HS-5 (cell line): ENCODE data around the gene RAB31.
"Not testable (repeated sequence)": the region's sequence is repeated elsewhere in the genome, so short reads cannot be mapped to it uniquely, and the experiment has no call there.

Source experiments
- DNase-seq: peaks from one replicate; pipeline ENCODE4 v3.0.0-alpha.2; 2012; ENCODE audit warnings: low read depth

The RAB31 gene

DNA sequence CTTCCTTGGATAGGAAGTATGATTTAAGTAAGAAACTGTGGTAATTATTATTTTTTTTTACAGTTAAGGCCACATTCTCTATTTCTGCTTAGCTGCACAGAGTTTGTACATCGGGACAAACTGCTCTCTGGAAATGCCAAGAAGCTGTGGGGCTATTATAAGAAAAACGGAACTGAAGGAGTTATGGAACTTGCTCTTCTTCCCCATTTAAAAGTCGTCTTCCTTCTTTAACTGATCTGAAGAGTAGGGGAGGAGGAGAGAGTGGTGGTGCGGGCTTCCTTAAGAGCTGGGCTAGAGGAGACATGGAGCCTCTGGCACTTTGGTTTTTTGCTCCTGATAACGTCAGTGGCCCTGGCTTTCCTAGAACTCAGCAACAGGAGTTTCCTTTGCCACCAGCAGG, 54.4 kb downstream of the RAB31 start:
- DNase-seq = no peak

DNA sequence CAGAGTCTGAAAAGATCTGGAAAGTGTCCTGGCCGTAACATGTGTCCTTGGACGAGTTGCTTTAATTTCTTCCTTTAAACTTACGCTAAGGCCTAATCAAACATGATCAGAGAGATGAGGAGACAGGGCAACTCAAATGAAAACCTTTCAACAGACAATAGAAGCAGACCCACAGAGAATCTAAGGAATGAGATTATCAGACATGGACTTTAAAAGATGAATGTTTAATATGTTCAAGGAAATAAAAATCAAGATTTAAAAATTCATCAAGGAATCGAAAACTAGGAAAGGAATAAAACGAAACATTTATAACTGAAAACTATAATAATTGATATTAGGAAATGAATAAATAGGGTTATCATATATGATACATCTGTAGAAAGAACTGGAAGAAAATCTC, 55.1 kb downstream of the RAB31 start:
- DNase-seq = no peak

DNA sequence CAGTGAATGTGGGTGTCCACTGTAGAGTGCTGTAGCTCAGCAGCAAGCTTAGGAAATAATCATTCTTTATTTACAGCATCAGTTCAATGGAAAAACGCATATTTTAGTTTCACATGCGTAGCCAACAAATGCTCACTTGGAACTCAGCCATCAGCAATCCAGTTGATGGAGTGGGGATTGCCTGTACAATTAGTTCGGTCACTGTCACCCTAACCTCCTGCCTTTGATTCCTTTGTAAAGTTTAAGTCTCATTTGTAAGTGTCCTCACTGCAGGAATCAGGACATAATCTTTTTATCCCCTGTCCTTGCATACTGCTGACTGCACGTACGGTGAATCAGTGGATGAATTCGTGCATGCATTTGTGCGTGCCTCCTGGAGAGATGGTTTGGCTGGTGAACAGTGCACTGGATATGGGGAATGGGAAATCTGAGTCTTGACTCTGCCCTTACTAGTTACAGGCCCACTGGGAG, 55.9 kb downstream of the RAB31 start:
- no peak for DNase-seq

DNA sequence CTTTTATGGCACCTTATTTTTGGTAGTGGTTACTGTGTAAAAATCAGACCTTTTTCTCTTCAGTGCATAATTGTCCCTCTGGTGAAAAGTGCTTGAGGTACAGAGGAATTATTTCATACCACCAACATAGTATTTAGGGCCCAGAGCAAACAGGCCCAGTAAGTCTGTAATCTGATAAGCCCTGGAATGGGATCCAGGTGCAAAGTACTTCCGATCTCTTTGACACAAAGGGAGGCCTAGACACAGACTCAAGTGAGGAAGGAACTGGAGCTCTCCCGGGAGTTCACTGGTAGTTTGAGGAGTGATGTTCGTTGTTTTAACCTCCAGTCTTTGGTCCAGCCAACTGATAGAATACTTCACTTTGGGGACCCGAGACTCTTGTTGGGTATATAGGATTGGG, 57.4 kb downstream of the RAB31 start:
- DNase-seq = no peak

GRCh38 chr18:9766076-9766481, 58.0 kb downstream of the RAB31 start:
- DNase-seq = no peak

DNA sequence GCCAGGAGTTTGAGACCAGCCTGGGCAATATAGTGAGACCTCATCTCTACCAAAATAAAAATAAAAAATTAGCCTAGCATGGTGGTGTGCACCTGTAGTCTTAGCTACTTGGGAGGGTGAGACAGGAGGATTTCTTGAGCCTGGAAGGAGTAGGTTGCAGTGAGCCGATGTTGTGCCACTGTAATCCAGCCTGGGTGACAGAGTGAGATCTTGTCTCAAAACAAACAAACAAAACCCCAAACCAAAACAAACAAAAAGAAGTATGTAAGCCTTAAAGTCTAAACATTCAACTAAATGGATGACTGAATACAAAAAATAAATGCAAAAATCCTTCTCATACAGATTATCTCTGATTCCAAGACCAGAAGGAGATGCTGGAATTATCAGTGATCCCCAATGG, 58.6 kb downstream of the RAB31 start:
- DNase-seq = no peak

DNA sequence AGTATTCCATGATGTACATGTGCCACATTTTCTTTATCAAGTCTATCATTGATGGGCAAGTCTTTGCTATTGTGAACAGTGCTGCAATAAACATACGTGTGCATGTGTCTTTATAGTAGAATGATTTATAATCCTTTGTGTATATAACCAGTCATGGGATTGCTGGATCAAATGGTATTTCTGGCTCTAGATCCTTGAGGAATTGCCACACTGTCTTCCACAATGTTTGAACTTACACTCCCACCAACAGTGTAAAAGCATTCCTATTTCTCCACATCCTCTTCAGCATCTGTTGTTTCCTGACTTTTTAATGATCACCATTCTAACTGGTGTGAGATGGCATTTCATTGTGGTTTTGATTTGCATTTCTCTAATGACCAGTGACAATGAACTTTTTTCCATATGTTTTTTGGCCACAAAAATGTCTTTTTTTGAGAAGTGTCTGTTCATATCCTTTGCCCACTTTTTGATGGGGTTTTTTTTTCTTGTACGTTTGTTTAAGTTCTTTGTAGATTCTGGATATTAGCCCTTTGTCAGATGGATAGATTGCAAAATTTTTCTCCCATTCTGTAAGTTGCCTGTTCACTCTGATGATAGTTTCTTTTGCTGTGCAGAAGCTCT, 60.1 kb downstream of the RAB31 start:
- DNase-seq = not testable (repeated sequence)

DNA sequence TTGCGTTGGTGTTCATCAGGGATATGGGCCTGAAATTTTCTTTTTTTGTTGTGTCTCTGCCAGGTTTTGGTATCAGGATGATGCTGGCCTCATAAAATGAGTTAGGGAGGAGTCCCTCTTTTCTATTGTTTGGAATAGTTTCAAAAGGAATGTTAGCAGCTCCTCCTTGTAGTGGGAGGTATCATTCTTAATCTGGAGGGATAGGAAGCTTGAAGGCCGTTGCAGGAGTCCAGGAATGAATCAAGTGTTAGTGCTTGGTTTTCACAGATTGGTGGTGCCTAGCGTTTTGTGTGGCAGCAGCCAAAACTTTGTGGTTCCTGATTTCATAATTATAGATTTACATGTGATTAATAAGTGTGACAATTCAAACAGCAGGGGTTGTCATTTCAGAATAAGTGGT, 62.0 kb downstream of the RAB31 start:
- not testable (repeated sequence) for DNase-seq

DNA sequence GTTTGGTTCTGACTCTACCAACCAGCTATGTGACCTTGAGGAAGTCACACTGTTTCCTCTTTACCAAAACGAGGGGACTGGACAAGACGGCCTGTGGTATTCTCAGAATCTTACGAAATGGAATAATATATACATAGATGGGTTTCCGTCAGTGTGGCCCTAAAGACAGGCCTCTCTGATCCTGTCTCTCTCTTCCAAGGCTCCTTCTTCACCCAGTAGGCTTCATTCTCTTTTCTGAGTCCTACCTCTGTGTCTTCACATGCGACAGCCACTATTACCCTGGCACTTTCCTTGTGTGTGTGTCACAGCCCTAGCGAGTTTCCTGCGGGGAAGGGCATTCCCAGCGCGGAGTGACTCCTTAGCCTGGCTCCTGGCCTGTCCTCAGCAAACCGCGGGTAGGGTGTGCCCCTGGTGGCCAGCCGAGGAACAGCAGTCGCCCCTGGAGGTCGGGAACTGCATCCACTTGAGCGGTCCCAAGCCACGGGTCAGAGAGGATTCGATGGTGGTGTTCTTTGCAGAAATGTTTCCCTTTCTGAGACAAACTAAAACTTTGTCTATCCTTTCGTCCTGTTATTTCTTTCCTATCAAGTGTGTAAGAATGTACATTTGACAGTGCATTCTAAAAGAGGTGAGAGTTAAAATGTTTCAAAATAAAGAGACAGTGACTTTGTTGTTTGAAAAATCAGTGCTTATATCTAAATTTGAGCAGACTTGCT, 63.3 kb downstream of the RAB31 start:
- DNase-seq = no peak

DNA sequence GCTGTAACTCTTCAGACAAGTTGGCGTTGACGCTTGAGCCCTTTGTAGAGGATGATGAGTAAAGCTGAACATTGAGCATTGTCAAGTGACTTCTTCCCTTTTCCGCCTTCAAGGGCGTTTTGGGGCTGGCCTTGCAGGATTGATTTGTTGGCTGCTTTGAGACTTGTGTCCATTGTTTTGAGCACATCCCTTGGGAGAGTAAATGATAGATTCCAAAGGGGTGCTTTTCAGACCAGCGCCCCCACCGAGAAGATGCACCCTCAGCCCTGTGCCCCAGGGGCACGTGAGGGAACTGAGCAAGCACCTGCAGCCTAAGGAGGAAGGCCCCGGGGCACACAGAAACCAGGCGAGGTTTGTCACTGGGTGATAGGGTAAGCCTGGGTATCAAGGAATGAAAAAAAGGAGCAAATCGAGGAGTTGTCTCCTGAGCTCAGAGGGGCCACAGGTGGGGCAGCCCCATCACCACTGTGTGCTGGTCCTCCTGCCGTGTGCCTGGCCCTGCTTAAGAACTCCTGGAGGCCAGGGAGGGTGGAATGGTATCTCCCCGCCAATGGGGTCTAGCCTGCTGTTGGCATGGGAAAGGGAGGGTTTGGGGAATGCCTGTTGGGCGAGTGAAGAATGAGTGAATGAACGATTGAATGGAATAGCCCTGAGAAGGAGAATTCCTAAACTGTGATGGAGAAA, 64.0 kb downstream of the RAB31 start:
- no peak for DNase-seq

DNA sequence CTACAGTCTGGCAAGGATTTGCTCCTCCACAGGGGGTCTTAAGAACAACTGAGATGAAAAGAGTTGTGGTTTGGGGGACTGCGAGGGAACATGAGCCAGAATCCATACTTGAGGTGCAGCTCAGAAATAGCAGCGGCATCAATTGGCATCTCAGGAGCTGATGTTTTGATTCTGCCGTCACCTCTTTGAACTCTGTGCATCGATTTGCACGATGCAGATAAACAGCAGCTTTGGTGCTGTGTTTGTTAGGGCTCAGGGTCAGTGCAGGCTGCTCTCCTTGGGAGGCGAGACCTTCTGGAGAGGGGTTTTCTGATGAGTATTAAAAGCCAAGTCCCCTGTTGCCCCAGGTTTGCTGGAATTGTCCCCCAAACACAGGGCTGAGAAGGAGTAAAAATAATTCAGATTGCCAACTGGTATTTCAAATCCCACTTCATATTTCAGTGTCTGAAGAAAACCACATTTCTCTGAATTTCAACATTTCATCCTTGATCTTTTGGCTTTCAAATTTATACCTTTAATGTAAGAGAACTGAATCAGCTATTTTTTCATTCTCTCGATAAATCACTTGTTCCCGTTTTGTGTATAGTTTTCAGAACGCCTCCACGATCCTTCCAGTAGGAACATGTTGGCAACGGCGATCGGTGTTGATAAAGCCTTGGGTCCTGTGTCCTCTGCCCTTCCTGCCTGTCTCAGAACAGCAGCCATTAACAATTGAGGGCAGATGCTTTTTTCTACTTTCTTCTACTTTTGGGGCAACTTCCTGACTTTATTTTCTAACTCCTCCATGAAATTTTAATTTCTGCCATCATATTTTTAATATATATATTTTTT, 65.0 kb downstream of the RAB31 start:
- no peak for DNase-seq

- no peak for DNase-seq
Observed at GRCh38 chr18:9774150-9774549, 66.0 kb downstream of the RAB31 start.

DNA sequence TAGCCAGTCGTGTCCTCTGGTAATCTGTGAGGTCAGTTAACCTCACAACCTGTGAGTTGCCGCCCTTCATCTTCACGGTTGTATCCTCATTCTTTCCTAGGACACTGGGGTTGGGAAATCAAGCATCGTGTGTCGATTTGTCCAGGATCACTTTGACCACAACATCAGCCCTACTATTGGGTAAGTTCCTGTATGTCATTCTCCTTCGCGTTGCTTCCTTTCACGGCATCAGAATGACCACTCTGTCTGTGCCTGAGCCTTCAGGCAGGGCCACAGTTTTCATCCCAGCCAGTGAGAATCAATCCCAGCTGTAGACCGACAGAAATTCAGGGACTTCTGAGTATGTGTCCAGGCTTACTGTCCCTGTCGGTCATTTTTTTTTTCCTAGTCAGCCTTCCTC, 67.1 kb downstream of the RAB31 start:
- DNase-seq = no peak

DNA sequence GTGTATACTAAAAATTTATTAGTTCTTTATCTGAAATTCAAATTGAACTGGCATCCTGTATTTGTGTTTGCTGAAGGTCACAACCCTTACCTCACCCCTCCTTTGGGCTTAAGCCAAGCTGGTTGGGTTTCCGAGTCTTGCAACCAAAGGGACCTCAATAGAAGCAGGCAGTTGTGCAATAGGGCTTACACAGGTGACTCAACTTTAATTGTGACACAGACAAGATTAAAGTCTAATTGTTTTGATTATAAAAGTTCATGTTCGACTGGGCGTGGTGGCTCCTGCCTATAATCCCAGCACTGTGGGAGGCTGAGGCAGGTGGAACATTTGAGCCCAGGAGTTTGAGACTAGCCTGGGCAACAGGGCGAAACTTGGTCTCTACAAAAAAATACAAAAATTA, 71.5 kb downstream of the RAB31 start:
- DNase-seq = no peak

DNA sequence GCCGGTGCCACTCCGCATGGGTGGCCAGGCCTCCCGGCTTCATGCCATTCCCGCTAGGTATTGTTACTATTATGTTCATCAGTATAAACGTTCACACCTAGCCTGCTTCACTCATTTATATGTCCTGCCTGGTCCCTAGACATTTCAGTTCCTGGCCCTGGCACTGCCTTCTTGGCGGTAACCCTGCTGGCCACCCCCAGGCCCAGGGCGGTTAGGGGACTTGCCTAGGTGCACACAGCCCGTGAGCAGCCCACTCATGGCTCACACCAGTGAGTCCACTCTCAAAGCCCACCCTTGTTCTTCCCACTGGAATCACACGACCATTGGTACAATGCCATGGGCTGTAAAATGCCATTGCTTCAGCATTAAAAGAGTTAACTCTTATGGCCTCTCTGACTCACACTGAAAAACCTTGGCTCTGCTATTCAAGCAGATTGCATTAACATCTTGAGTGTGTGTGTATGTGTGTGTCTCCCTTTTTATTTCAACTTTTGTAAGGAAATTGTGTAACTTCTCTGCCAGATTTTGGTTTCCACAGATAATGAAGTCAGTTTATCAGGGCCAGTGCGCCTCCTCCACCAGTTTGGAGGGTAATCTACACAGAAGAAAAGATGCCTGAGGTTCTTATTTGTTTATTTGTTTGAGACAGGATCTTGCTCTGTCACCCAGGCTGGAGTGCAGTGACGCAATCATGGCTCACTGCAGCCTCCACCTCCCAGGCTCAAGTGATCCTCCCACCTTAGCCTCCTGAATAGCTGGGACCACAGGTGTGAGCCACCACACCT, 74.2 kb downstream of the RAB31 start:
- peak; percentile 48 for DNase-seq

GRCh38 chr18:9786631-9787030, 78.5 kb downstream of the RAB31 start:
- no peak for DNase-seq

- no peak for DNase-seq
Observed at GRCh38 chr18:9787036-9787435, 78.9 kb downstream of the RAB31 start.

GRCh38 chr18:9787712-9788111, 79.6 kb downstream of the RAB31 start:
- DNase-seq = peak; percentile 50

DNA sequence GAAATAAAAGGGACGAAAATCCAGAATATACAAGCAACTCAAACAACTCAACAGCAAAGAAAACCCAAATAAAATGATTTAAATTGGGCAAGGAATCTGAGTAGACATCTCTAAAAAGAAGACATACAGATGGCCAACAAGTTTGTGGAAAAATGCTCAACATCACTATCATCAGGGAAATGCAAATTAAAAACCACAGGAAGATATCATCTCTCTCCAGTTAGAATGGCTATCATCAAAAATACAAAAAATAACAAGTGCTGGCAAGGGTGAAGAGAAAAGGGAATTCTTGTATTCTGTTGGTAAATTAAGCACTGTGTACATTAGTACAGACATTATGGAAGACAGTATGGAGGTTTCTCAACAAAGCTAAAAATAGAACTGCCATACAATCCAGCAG, 80.0 kb downstream of the RAB31 start:
- DNase-seq = no peak

DNA sequence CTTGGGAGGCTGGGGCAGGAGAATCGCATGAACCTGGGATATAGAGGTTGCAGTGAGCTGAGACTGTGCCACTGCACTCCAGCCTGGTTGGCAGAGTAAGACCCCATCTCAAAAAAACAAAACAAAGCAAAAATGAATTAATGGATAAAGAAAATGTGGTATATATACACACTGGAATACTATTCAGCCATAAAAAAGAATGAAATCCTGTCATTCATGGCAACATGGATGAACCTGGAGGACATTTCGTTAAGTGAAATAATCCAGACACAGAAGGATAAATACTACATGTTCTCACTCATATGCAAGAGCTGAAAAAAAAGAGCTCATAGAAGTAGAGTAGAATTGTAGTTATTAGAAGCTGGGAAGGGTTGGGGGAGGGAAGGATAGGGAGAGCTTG, 80.8 kb downstream of the RAB31 start:
- DNase-seq = no peak

- no peak for DNase-seq
Observed at GRCh38 chr18:9790261-9790660, 82.2 kb downstream of the RAB31 start.

- DNase-seq = no peak
Observed at GRCh38 chr18:9791991-9792390, 83.9 kb downstream of the RAB31 start.
